SH-SY5Y (cell line): ENCODE measurements around the gene SCYL3.

Experiments used
- GATA2 ChIP-seq: IDR thresholded peaks from 2 replicates; pipeline ENCODE4 v1.6.1; 2011; ENCODE audit warnings: mild to moderate bottlenecking, low read depth, low read length
- GATA3 ChIP-seq: IDR thresholded peaks from 2 replicates; pipeline ENCODE4 v1.6.1; 2011; ENCODE audit warnings: low read depth, mild to moderate bottlenecking, low read length, moderate library complexity

GRCh38 chr1:169931795-169932231 lies 38.1 kb upstream of the SCYL3 start:
- no peak for TF ChIP-seq GATA2
- no peak for TF ChIP-seq GATA3
